ENCODE results near the gene GLG1.
"Not testable (repeated sequence)": the region's sequence is repeated elsewhere in the genome, so short reads cannot be mapped to it uniquely, and the experiment has no call there.

Gene GLG1

DNA sequence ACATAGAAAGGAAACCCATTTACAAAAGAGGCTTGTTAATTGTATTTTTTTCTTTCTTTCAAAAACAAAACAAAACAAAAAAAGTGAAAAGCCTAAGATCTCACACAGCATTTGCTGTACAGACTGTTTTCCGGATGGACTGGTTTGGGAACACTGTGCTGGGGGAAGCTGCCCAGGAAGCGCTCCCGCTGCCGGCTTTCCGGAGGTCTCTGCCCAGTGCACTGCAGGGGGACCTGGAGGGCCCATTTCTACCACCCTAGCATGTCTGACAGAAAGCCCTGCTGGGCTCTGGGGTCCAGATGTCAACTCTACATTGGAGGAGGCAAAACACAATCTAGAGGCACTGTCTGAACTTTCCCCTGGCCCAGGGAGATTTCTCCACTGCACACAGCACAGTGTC, 159.3 kb downstream of the GLG1 start:
- no peak for DNase-seq (ENCODE audit: low read depth)
- H3K4me3 ChIP-seq (ENCODE audit: low read depth, low read length): no peak overlapping the region
- TF ChIP-seq, protein P1, sequence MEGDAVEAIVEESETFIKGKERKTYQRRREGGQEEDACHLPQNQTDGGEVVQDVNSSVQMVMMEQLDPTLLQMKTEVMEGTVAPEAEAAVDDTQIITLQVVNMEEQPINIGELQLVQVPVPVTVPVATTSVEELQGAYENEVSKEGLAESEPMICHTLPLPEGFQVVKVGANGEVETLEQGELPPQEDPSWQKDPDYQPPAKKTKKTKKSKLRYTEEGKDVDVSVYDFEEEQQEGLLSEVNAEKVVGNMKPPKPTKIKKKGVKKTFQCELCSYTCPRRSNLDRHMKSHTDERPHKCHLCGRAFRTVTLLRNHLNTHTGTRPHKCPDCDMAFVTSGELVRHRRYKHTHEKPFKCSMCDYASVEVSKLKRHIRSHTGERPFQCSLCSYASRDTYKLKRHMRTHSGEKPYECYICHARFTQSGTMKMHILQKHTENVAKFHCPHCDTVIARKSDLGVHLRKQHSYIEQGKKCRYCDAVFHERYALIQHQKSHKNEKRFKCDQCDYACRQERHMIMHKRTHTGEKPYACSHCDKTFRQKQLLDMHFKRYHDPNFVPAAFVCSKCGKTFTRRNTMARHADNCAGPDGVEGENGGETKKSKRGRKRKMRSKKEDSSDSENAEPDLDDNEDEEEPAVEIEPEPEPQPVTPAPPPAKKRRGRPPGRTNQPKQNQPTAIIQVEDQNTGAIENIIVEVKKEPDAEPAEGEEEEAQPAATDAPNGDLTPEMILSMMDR (IDR thresholded peaks at IDR 0.05; ENCODE audit: control insufficient read depth, extremely low read depth, insufficient read depth): no peak

DNA sequence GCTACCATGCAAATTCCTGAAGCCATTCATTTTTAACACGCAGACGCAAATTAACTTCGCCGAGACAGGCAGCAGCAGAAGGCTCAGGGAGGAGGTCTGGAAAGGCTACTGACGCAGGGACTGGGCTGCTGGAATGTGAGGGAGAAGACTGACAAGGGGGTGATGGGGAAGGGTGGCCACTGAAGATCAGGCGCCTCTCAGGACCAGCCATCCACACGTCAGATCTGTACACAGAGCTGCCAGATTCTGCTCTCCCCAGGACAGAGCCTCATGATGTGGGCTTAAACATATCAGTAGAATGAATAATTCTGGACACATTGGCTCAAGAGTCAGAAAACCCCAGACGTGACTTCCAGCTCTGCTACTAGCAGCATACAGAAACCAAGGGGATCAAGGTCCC, 160.0 kb downstream of the GLG1 start:
- TF ChIP-seq, protein P1 (IDR thresholded peaks at IDR 0.05; ENCODE audit: control insufficient read depth, extremely low read depth, insufficient read depth): no peak
- DNase-seq (ENCODE audit: low read depth): no peak
- no peak overlapping the region for H3K4me3 ChIP-seq (ENCODE audit: low read depth, low read length)

DNA sequence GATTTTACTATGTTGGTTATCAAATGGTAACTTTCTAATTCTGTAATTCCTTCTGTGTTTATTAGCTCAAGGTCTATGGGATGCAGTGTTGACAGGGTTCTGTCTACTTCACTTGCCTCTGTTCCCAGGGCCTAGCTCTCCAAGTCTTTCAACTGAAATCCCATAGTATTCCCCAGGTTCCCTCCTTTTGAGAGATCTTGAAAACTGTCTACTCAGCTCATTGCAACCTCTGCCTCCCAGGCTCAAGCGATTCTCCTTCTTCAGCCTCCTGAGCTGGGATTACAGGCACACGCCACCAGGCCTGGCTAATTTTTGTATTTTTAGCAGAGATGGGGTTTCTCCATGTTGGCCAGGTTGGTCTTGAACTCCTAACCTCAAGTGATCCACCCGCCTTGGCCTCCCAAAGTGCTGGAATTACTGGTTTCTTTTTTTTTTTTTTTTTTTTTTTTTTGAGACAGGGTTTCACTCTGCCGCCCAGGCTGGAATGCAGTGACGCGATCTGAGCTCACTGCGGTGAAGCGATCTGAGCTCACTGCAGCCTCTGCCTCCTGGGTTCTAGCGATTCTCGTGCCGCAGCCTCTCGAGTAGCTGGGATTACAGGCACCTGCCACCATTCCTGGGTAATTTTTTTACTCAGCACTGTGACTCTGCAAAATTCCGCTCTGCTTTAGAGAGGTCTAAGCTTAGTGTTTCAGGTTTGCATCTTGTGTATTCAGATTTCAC, 163.1 kb downstream of the GLG1 start:
- not testable (repeated sequence) for DNase-seq (ENCODE audit: low read depth); H3K4me3 ChIP-seq (ENCODE audit: low read depth, low read length)

DNA sequence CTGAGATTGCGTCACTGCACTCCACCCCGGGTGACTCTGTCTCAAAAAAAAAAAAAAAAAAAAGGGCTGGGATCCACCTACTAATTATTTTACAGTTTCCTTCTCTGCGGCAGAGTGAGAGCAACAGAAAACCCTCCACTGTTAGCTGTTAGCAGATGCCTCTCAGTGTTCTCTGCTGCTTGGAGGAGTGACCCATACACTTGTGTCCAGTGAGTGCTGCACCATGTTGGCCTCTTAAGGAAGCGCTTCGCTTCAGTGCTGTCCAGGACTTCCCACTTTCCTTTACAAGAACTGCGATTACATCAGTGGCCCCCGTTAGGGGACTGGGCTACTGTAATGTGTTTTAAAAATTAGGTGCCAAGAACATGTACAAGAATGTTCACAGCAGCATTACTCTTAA, 167.2 kb downstream of the GLG1 start:
- DNase-seq (ENCODE audit: low read depth): no peak
- TF ChIP-seq, protein P1 (IDR thresholded peaks at IDR 0.05; ENCODE audit: control insufficient read depth, extremely low read depth, insufficient read depth): no peak

DNA sequence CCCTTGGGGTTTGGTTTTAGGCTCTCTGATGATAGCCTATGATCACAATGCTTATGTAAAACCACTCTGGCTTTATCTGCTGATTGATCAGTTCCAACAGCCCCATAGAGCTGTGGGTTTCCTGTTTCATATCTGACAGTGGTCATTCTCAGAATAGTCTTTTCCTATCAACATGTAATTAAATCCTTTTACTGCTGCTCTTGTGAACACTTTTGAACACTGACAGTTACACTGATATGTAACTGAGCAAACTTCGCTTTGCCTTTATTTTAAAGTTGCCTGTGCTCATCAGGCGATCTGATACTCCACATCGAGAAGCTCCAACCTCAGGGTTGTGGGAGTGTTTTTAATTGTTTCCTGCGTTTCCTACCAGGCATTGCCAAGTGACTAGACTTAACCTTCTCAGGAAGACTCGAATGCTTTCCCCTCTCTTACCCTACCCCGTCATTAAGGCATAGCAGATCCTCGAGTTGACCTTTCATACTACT, 168.4 kb downstream of the GLG1 start:
- DNase-seq (ENCODE audit: low read depth): no peak
- TF ChIP-seq, protein P1 (IDR thresholded peaks at IDR 0.05; ENCODE audit: control insufficient read depth, extremely low read depth, insufficient read depth): no peak
- no peak overlapping the region for H3K4me3 ChIP-seq (ENCODE audit: low read depth, low read length)

More for the DNA sequence above, 167.2 kb downstream of the GLG1 start:
- no peak overlapping the region for H3K4me3 ChIP-seq (ENCODE audit: low read depth, low read length)

DNA sequence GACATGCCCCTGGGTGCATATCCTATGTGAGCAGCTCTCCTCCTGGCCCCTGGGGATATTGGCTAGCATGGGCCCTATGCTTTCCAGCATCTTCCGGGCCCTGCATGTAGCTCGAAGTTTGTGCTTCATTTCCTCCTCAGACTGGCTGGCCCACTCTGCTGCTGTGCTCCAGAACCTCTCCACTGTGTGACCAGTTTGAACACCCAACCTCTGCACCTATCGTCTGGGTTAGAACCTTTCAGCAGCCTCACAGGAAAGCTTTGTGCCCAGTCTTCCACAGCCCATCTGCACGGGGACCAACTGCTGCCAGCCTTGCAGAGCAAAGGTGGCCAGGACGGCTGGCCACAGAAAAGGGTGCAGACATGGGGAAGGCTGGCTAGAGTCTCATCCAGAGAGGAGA, 175.4 kb downstream of the GLG1 start:
- DNase-seq (ENCODE audit: low read depth): no peak
- no peak overlapping the region for H3K4me3 ChIP-seq (ENCODE audit: low read depth, low read length)
- TF ChIP-seq, protein P1 (IDR thresholded peaks at IDR 0.05; ENCODE audit: control insufficient read depth, extremely low read depth, insufficient read depth): no peak

DNA sequence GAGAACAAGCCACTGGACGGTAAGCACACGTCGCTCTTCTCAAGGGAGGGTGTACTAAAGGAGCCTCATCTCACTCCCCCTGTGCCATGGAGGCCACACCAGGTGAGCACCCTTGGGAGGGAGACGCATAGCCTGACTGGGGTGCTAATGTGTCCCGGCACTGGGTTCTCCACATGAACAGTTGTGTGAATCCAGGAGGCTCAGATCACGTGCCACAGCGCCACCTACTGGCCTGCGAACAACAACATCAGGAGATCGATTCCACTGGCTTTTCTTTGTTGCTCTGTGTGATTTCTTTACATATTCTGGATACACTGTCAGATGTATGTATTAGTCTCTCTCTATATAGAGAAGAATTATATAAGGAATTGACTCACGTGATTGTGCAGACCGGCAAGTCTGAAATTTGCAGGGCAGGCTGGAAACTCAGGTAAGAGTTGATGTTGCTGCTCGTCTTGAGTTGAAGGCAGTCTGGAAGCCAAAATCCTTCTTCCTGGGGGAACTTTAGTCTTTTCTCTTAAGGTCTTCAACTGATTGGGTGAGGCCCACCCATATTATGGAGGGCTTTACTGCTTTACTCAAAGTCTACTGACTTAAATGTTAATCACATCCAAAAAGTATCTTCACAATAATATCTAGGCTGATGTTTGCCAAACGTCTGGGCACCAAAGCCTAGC, 176.7 kb downstream of the GLG1 start:
- not testable (repeated sequence) for H3K4me3 ChIP-seq (ENCODE audit: low read depth, low read length)
- TF ChIP-seq, protein P1 (IDR thresholded peaks at IDR 0.05; ENCODE audit: control insufficient read depth, extremely low read depth, insufficient read depth): peak; percentile 67
- peak; percentile 0 for DNase-seq (ENCODE audit: low read depth)

DNA sequence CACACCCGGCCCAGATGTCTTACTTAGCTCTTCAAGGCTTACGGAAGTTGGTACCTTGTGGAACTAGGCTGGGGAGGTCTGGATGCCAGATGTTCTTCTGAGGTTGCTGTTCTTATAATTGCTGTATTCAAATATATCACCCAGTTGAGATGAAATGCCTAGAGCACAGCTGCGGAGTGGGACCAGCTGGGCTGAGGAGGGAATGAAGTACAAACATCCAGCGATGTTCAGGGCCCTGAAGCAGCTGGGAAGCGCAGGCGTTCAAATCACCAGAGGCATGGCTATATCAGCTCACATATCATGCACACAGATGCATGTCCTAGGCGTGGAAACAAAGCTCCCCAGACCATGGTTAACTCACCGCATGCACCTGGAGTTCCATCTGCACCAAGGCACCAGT, 178.4 kb downstream of the GLG1 start:
- not testable (repeated sequence) for DNase-seq (ENCODE audit: low read depth); H3K4me3 ChIP-seq (ENCODE audit: low read depth, low read length)

DNA sequence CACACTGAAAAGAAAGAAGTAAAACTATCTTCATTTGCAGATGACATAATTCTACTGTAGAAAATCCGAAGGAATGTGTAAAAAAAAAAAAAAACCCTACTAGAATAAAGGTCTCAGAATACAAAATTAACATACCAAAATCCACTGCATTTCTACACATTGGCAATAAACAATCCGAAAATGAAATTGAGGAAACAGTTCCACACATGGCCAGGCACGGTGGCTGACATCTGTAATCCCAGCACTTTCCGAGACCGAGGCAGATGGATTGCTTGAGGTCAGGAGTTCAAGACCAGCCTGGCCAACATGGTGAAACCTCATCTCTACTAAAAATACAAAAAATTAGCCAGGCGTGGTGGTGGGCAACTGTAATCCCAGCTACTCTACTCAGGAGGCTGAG, 181.2 kb downstream of the GLG1 start:
- DNase-seq (ENCODE audit: low read depth); H3K4me3 ChIP-seq (ENCODE audit: low read depth, low read length): not testable (repeated sequence)

DNA sequence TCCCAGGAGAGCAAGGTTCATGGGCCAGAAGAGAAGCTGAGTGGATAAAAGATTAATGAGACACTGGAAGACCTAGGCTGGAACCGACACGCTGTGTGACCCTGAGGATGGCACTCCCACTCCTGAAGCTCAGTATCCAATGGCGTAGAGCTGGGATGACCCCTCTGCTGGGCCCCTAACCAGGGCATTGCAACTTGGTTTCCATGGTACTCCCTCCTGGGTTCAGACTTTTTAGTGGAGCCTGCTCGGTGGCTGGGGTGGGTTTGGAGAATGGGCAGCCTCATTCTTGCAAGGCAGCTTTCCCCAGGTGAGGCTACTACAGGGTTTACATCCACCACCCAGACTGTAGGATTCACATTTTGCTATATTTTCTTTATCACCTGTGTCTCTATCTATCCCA, 183.2 kb downstream of the GLG1 start:
- H3K4me3 ChIP-seq (ENCODE audit: low read depth, low read length); DNase-seq (ENCODE audit: low read depth): not testable (repeated sequence)

DNA sequence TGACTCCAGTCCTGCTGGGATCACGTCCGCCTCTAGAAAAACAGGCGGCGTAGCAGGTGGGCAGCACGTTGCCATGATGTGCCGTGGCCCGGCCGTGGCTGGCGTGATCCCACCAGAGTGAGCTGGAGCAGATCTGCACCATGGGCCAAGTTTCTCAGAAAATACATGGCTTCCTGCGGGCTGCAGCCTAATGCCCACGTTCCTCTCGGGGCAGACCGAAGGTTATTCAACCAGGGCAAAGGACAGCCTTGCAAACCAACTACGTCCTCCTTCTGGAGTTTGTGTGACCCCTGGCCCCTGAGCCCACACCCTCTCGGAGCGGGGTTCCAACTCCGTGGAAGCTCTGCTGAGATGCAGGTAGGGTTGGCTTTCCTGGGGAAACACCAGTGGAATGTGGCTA, 184.8 kb downstream of the GLG1 start:
- DNase-seq (ENCODE audit: low read depth); H3K4me3 ChIP-seq (ENCODE audit: low read depth, low read length): not testable (repeated sequence)

Data from LNCaP clone FGC (cell line).